GM23338 (cell line): ENCODE data around the gene TTC31. TPM values are rescaled to one million over a fixed set of nuclear protein-coding genes. Genes with fewer than 3 reads are reported as not detected.
A peak's percentile ranks its signal among the peaks of the same experiment; 100 is the strongest.

Experiments
- ATAC-seq: fragments of 200-7000 bp; cut with Tn5 transposase; 3 replicates; pipeline ENCODE4 v1.9.1; 2020
- DNase-seq: peaks from one replicate; pipeline ENCODE4 v3.0.0-alpha.2; 2015; ENCODE audit warnings: low spot score
- H2AFZ ChIP-seq: fragments of 200-600 bp; sonication (generic); 2 replicates; pipeline ENCODE4 v1.8.0; 2016; ENCODE audit warnings: antibody characterized with exemption, mild to moderate bottlenecking, moderate library complexity
- H3F3A ChIP-seq: fragments of 200-600 bp; sonication (generic); replicated peaks from 2 replicates; pipeline ENCODE4 v1.8.0; 2017; ENCODE audit warnings: antibody characterized with exemption, mixed run types, low read depth
- H3K27ac ChIP-seq: fragments of 200-600 bp; sonication (generic); 2 replicates; pipeline ENCODE4 v1.6.1; 2016; ENCODE audit warnings: low read depth
- H3K27me3 ChIP-seq: fragments of 200-600 bp; sonication (generic); 2 replicates; pipeline ENCODE4 v1.8.0; 2016; ENCODE audit warnings: mild to moderate bottlenecking, mixed run types, moderate library complexity; ENCODE audit not compliant: insufficient read depth
- H3K36me3 ChIP-seq: fragments of 200-600 bp; sonication (generic); 2 replicates; pipeline ENCODE4 v1.8.0; 2016; ENCODE audit warnings: mild to moderate bottlenecking; ENCODE audit not compliant: insufficient read depth
- H3K4me1 ChIP-seq: fragments of 200-600 bp; sonication (generic); 2 replicates; pipeline ENCODE4 v1.8.0; 2016; ENCODE audit warnings: mild to moderate bottlenecking, moderate library complexity; ENCODE audit not compliant: insufficient read depth
- H3K4me2 ChIP-seq: fragments of 200-600 bp; sonication (generic); 2 replicates; pipeline ENCODE4 v1.7.1; 2017; ENCODE audit warnings: mixed run types
- H3K4me3 ChIP-seq: fragments of 200-600 bp; sonication (generic); 2 replicates; pipeline ENCODE4 v1.6.1; 2016; ENCODE audit warnings: mixed run types
- H3K79me2 ChIP-seq: fragments of 200-600 bp; sonication (generic); replicated peaks from 2 replicates; pipeline ENCODE4 v1.8.0; 2017; ENCODE audit warnings: mild to moderate bottlenecking; ENCODE audit not compliant: insufficient read depth
- H3K9me2 ChIP-seq: fragments of 200-600 bp; sonication (generic); 2 replicates; pipeline ENCODE4 v1.8.0; 2017; ENCODE audit not compliant: insufficient read depth
- H4K20me1 ChIP-seq: fragments of 200-600 bp; sonication (generic); replicated peaks from 2 replicates; pipeline ENCODE4 v1.8.0; 2017; ENCODE audit warnings: mild to moderate bottlenecking; ENCODE audit not compliant: insufficient read depth
- H3K27ac Mint-ChIP-seq: 2 replicates; pipeline ENCODE4 v1.8.0; 2020; ENCODE audit warnings: inconsistent platforms, mild to moderate bottlenecking, moderate library complexity, mixed read lengths
- H3K27me3 Mint-ChIP-seq: 3 replicates; pipeline ENCODE4 v1.8.0; 2022; ENCODE audit warnings: low read depth, mild to moderate bottlenecking, moderate library complexity, mixed read lengths, inconsistent platforms; ENCODE audit not compliant: insufficient read depth, poor library complexity
- H3K36me3 Mint-ChIP-seq: 3 replicates; pipeline ENCODE4 v1.8.0; 2021; ENCODE audit warnings: low read depth, mild to moderate bottlenecking, inconsistent platforms, moderate library complexity, mixed read lengths
- H3K4me1 Mint-ChIP-seq: 3 replicates; pipeline ENCODE4 v1.8.0; 2020; ENCODE audit warnings: mild to moderate bottlenecking, inconsistent platforms, mixed read lengths
- H3K4me3 Mint-ChIP-seq: 3 replicates; pipeline ENCODE4 v1.8.0; 2021; ENCODE audit warnings: moderate library complexity, mild to moderate bottlenecking, inconsistent platforms, mixed read lengths
- H3K9me3 Mint-ChIP-seq: 3 replicates; pipeline ENCODE4 v1.8.0; 2020; ENCODE audit warnings: moderate library complexity, mild to moderate bottlenecking, inconsistent platforms, mixed read lengths
- CREB1 ChIP-seq: fragments of 250-450 bp; sonication (Bioruptor Pico); IDR thresholded peaks from 2 replicates; pipeline ENCODE4 v1.5.0; 2020; ENCODE audit warnings: low read depth, mild to moderate bottlenecking, moderate library complexity
- JUNB ChIP-seq: IDR thresholded peaks from one replicate; pipeline ENCODE4 v1.6.1; 2016; ENCODE audit warnings: antibody characterized with exemption; ENCODE audit not compliant: unreplicated experiment
- REST ChIP-seq: IDR thresholded peaks from one replicate; pipeline ENCODE4 v1.6.1; 2018; ENCODE audit warnings: antibody characterized with exemption; ENCODE audit not compliant: unreplicated experiment
- STAT1 ChIP-seq: IDR thresholded peaks from one replicate; pipeline ENCODE4 v1.6.1; 2016; ENCODE audit warnings: antibody characterized with exemption; ENCODE audit not compliant: unreplicated experiment
- ZNF331 ChIP-seq: fragments of 250-450 bp; sonication (Bioruptor Pico); IDR thresholded peaks from 2 replicates; pipeline ENCODE4 v1.5.0; 2020; ENCODE audit warnings: low read depth, mild to moderate bottlenecking, moderate library complexity
- ZNF462 ChIP-seq: fragments of 250-450 bp; sonication (Bioruptor Pico); IDR thresholded peaks from 2 replicates; pipeline ENCODE4 v1.5.0; 2020; ENCODE audit warnings: mild to moderate bottlenecking, moderate library complexity
- polyA plus RNA-seq: library from polyadenylated mRNA; unstranded; fragments of >200 nt; fragmentation: Nextera tagmentation; extraction: Ambion mirVana; gene quantifications from 2 replicates; pipeline ENCODE4 v1.2.1, GENCODE V29; 2016
- total RNA-seq: library from RNA; depleted of rRNA; stranded (reverse); fragments of >200 nt; shearing (Covaris generic); gene quantifications from 2 replicates; pipeline ENCODE4 v1.2.3, GENCODE V29; 2014

The TTC31 gene
- total and polyA plus RNA-seq, 2 experiments from 2014 or later: 15.8 to 29.2 TPM

GRCh38 chr2:74438248-74438647 is 44.6 kb upstream of the TTC31 start (continued):
- TF ChIP-seq REST (no peak), CREB1 (CRISPR knock-in tag) (no peak), ZNF462 (CRISPR knock-in tag) (no peak), JUNB (no peak), ZNF331 (no peak), STAT1 (no peak)

- Histone ChIP-seq H3K36me3 (no peaks in the 10 kb centered on the region), H2AFZ (no peak overlapping the region), H3K27ac (no peak overlapping the region), H3K79me2 (peaks cover 52% of the 10 kb centered on the region), H3K4me1 (peaks cover 35% of the 10 kb centered on the region), H4K20me1 (peaks cover 34% of the 10 kb centered on the region), H3K4me2 (peak overlapping the region; percentile 97), H3F3A (peaks cover 18% of the 10 kb centered on the region), H3K9me2 (no peaks in the 10 kb centered on the region), H3K4me3 (peak overlapping the region; percentile 96), H3K27me3 (no peaks in the 10 kb centered on the region)
- ATAC-seq (no peak), DNase-seq (no peak)
- no peaks in the 10 kb centered on the region for H3K9me3 Mint-ChIP-seq
- no peak overlapping the region for H3K27ac Mint-ChIP-seq
- peaks cover 23% of the 10 kb centered on the region for H3K27me3 Mint-ChIP-seq
- H3K4me3 Mint-ChIP-seq: peak overlapping the region; percentile 98
- H3K4me1 Mint-ChIP-seq: peaks cover 40% of the 10 kb centered on the region
- no peak for TF ChIP-seq ZNF331
- TF ChIP-seq STAT1: no peak
- H3K36me3 Mint-ChIP-seq: peaks cover 22% of the 10 kb centered on the region
Measured at GRCh38 chr2:74439373-74439772, 43.5 kb upstream of the TTC31 start.
